GM12872 (cell line): Measurements from ENCODE around the gene HSD11B1L.

Source experiments
- TF ChIP-seq, protein P1 (sequence below): IDR thresholded peaks from 3 replicates; pipeline ENCODE4 v1.5.1; 2011; ENCODE audit warnings: low read depth, mild to moderate bottlenecking, low read length, moderate library complexity; ENCODE audit not compliant: insufficient read depth

HSD11B1L gene, protein sequence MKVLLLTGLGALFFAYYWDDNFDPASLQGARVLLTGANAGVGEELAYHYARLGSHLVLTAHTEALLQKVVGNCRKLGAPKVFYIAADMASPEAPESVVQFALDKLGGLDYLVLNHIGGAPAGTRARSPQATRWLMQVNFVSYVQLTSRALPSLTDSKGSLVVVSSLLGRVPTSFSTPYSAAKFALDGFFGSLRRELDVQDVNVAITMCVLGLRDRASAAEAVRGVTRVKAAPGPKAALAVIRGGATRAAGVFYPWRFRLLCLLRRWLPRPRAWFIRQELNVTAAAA

GRCh38 chr19:5680437-5681368, at the start of gene HSD11B1L, which contains the start of gene MICOS13:
TSS of gene HSD11B1L (plus strand) at chr19:5681027. CDS start at chr19:5684833, 3,806 bp downstream.
TSS of gene MICOS13 (minus strand) at chr19:5680516. CDS start at chr19:5680486, 30 bp downstream.
- TF ChIP-seq, protein P1, sequence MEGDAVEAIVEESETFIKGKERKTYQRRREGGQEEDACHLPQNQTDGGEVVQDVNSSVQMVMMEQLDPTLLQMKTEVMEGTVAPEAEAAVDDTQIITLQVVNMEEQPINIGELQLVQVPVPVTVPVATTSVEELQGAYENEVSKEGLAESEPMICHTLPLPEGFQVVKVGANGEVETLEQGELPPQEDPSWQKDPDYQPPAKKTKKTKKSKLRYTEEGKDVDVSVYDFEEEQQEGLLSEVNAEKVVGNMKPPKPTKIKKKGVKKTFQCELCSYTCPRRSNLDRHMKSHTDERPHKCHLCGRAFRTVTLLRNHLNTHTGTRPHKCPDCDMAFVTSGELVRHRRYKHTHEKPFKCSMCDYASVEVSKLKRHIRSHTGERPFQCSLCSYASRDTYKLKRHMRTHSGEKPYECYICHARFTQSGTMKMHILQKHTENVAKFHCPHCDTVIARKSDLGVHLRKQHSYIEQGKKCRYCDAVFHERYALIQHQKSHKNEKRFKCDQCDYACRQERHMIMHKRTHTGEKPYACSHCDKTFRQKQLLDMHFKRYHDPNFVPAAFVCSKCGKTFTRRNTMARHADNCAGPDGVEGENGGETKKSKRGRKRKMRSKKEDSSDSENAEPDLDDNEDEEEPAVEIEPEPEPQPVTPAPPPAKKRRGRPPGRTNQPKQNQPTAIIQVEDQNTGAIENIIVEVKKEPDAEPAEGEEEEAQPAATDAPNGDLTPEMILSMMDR: no peak

DNA sequence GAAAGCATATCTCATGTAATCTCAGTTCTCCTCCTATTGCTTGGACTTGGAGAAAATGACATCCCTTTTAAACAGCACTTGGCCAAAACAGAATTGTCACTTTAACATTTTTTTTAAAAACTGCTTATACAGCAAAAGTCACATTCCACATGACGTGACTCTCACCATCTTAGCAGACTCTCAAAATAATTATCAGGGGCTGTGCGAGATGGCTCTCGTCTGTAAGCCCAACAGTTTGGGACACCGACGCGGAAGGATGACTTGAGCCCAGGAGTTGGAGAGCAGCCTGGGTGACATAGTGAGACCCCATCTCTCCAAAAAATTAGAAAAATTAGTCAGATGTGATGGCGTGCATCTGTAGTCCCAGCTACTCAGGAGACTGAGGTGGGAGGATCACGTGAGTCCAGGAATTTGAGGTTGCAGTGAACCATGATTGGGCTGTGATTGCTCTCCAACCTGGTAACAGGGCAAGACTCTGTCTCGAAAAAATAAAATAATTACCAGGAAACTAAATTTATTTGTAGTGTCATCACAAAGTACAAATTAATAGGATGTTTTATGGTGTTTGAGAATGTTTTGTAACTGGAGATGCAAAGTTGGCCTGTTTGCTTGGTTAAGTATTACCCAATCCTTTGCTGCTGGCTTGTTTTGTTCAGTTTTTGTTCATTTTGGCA, 49.1 kb upstream of the HSD11B1L start:
- TF ChIP-seq, protein P1: no peak

DNA sequence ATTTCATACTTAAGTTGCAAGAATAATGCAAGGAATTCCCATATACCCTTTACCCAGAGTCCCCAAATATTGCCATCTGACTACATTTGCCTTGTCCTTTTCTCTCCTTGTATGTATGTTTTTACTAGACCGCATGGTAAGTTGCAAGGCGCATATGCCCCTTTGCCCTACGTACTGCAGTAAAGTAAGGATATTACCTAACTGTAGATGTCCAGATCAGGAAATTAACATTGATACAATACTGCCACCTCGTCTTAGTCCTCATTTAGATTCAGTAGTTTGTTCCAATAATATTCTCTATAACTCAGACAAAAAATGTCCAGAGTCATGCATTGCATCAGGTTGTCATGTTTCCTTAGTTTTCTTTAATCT, 48.6 kb upstream of the HSD11B1L start:
- TF ChIP-seq, protein P1: no peak

DNA sequence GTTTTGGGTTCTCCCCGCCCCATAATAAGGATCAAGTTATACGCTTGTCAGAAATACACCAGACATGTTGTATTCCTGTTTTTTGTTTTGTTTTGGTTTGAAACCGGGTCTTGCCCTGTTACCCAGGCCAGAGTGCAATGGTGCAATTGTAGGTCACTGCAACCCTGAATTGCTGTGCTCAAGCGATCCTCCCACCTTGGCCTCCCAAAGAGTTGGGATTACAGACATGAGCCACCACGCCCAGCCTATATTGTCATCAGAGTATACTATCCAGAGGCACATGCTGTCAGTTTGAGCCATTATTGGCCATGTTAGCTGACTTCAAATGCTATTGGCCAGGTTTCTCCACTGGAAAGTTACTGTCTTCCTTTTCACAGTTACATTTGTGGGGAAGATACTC, 48.2 kb upstream of the HSD11B1L start:
- TF ChIP-seq, protein P1: no peak

DNA sequence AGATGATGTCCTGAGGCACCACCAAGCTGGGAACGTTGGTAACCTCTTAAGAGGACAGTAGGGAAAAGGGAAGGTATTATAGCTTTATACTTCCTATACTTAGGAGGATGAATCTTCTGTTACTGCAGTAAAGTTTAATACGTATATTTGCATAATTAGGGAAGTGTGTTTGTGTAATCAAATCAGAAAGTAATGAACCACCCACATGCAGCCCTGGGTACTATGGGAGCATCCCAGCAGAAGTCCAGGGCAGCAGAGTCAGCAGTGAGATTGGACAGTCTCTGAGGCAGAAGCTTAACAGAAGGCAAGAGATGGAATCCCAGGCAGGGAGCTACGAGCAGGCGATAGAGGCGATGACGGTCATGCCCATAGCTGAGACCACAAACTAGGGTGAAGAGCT, 45.4 kb upstream of the HSD11B1L start:
- TF ChIP-seq, protein P1: no peak

GRCh38 chr19:5637971-5638370, 42.9 kb upstream of the HSD11B1L start:
- TF ChIP-seq, protein P1: no peak

GRCh38 chr19:5641171-5641570, 39.7 kb upstream of the HSD11B1L start:
- TF ChIP-seq, protein P1: no peak
